AG09319 (cell line): ENCODE data around the gene SAMD11.

ENCODE experiments used
- DNase-seq: peaks from one replicate; pipeline ENCODE4 v3.0.0-alpha.2; 2010; ENCODE audit warnings: low read depth; ENCODE audit errors: extremely low read depth
- CTCF ChIP-seq: IDR thresholded peaks from 2 replicates; pipeline ENCODE4 v1.5.1; 2011; ENCODE audit warnings: low read depth, mild to moderate bottlenecking, inconsistent platforms, low read length, moderate library complexity

SAMD11 gene

GRCh38 chr1:924656-925560, 1.2 kb downstream of the SAMD11 start:
- TF ChIP-seq CTCF: peak; percentile 5
- no peak for DNase-seq

GRCh38 chr1:925561-926421, 2.1 kb downstream of the SAMD11 start:
- TF ChIP-seq CTCF: peak; percentile 10; the same call in 1 of the 2 replicates

GRCh38 chr1:927234-927633, 3.5 kb downstream of the SAMD11 start:
- no peak for TF ChIP-seq CTCF
- DNase-seq: no peak

More at GRCh38 chr1:925561-926421, 2.1 kb downstream of the SAMD11 start:
- no peak for DNase-seq

- TF ChIP-seq CTCF: no peak
- no peak for DNase-seq
These were observed 4.0 kb downstream of the SAMD11 start for GRCh38 chr1:927748-928147.

GRCh38 chr1:928825-929661, 5.3 kb downstream of the SAMD11 start:
- no peak for TF ChIP-seq CTCF
- DNase-seq: no peak

- DNase-seq: no peak
- TF ChIP-seq CTCF: no peak
These were observed 6.2 kb downstream of the SAMD11 start for GRCh38 chr1:929712-930632.
